NCI-H526 (cell line): ENCODE data around the gene LCE3B.
"Not testable (repeated sequence)": the region's sequence is repeated elsewhere in the genome, so short reads cannot be mapped to it uniquely, and the experiment has no call there.

Experiments
- DNase-seq, 2 experiments: peaks; one replicate each; lab custom pipeline; 2025; lab: John Stamatoyannopoulos, UW

LCE3B gene

GRCh38 chr1:152613511-152613910 lies at the start of gene LCE3B:
Gene LCE3B (plus strand): TSS chr1:152613811. CDS start chr1:152613811, 0 bp downstream.
- DNase-seq = no peak

GRCh38 chr1:152565115-152565514 lies 48.5 kb upstream of the LCE3B start:
- no peak for DNase-seq

GRCh38 chr1:152565535-152566215 lies 47.9 kb upstream of the LCE3B start:
- no peak for DNase-seq

GRCh38 chr1:152566681-152567080 lies 46.9 kb upstream of the LCE3B start, which contains the start of gene LCE3E:
Gene LCE3E (minus strand): TSS chr1:152566780. CDS start chr1:152566208, 572 bp downstream.
- no peak for DNase-seq

- DNase-seq = no peak
Measured at GRCh38 chr1:152577168-152577567, 36.4 kb upstream of the LCE3B start.

- not testable (repeated sequence) for DNase-seq
Measured at GRCh38 chr1:152579526-152579925, 34.1 kb upstream of the LCE3B start.

- DNase-seq = no peak
Measured at GRCh38 chr1:152580433-152580832, 33.2 kb upstream of the LCE3B start, which contains the start of gene LCE3D. Gene LCE3D (minus strand): TSS chr1:152580516. CDS start chr1:152579936, 580 bp downstream.

- DNase-seq = no peak
Measured at GRCh38 chr1:152582647-152583046, 31.0 kb upstream of the LCE3B start.

- DNase-seq = no peak
Measured at GRCh38 chr1:152585586-152585985, 28.0 kb upstream of the LCE3B start.

GRCh38 chr1:152596986-152597385 lies 16.6 kb upstream of the LCE3B start:
- no peak for DNase-seq

GRCh38 chr1:152599934-152600333 lies 13.7 kb upstream of the LCE3B start, which contains the start of gene LCE3C:
Gene LCE3C (plus strand): TSS chr1:152600234. CDS start chr1:152600732, 498 bp downstream.
- DNase-seq = no peak

GRCh38 chr1:152621993-152622392 lies 8.4 kb downstream of the LCE3B start:
- DNase-seq = no peak

GRCh38 chr1:152622803-152623202 lies 9.2 kb downstream of the LCE3B start, which contains the start of gene LCE3A:
Gene LCE3A (minus strand): TSS chr1:152623103. CDS start chr1:152623103, 0 bp downstream.
- DNase-seq = no peak

- DNase-seq = peak in 1 of 2 experiments; percentile 30
Measured at GRCh38 chr1:152623203-152623844, 9.7 kb downstream of the LCE3B start.

- DNase-seq = no peak
Measured at GRCh38 chr1:152626744-152627143, 13.1 kb downstream of the LCE3B start.

- DNase-seq = no peak
Measured at GRCh38 chr1:152630596-152630995, 17.0 kb downstream of the LCE3B start.

- no peak for DNase-seq
Measured at GRCh38 chr1:152640351-152640750, 26.7 kb downstream of the LCE3B start.

GRCh38 chr1:152643945-152644344 lies 30.3 kb downstream of the LCE3B start:
- DNase-seq = no peak

GRCh38 chr1:152645146-152645545 lies 31.5 kb downstream of the LCE3B start:
- DNase-seq = no peak

- no peak for DNase-seq
Measured at GRCh38 chr1:152646656-152647055, 33.0 kb downstream of the LCE3B start.

GRCh38 chr1:152654110-152654509 lies 40.5 kb downstream of the LCE3B start:
- peak; percentile 68 to 84 for DNase-seq

- no peak for DNase-seq
Measured at GRCh38 chr1:152656459-152656858, 42.8 kb downstream of the LCE3B start.

GRCh38 chr1:152657677-152658076 lies 44.1 kb downstream of the LCE3B start:
- no peak for DNase-seq
